H1 (cell line): ENCODE measurements around the gene TTC28. TPM values are rescaled to one million over a fixed set of nuclear protein-coding genes. Genes with fewer than 3 reads are reported as not detected.

Experiments used
- CTCF ChIA-PET: fragments of 300-600 bp; sonication (Branson Sonifier 250); formaldehyde crosslinking; loops from one replicate; lab custom pipeline; 2021; ENCODE audit not compliant: partially characterized antibody; lab: Charles Lee
- POLR2A ChIA-PET: fragments of 300-600 bp; sonication (Branson Sonifier 250); formaldehyde crosslinking; loops from one replicate; lab custom pipeline; 2021; ENCODE audit warnings: inconsistent platforms; ENCODE audit not compliant: partially characterized antibody; lab: Charles Lee
- DNase-seq, 2 experiments: peaks; one replicate each; pipeline versions ENCODE4 v3.0.0 to v3.0.0-alpha.2; 2010 to 2022; ENCODE audit warnings: low spot score in 2 of 2, low read depth in 1 of 2, mixed read lengths in 1 of 2
- FAIRE-seq: peaks from 2 replicates; lab custom pipeline; 2011; peaks lifted over from hg19 to GRCh38; lab: Jason Lieb, UNC
- H2AFZ ChIP-seq: 2 replicates; pipeline ENCODE4 v1.8.1; 2012; ENCODE audit warnings: low read length, inconsistent platforms
- H2AK5ac ChIP-seq: 2 replicates; pipeline ENCODE4 v1.6.1; 2013; ENCODE audit warnings: low read depth, low read length
- H2BK120ac ChIP-seq: replicated peaks from 2 replicates; pipeline ENCODE3; 2013; ENCODE audit warnings: low read depth, low read length, inconsistent platforms
- H2BK12ac ChIP-seq: 2 replicates; pipeline ENCODE4 v1.6.1; 2013; ENCODE audit warnings: low read depth, low read length
- H2BK15ac ChIP-seq: 2 replicates; pipeline ENCODE4 v1.6.1; 2013; ENCODE audit warnings: low read length
- H2BK20ac ChIP-seq: 2 replicates; pipeline ENCODE4 v1.6.1; 2013; ENCODE audit warnings: low read length
- H2BK5ac ChIP-seq: 2 replicates; pipeline ENCODE4 v1.6.1; 2013; ENCODE audit warnings: low read depth, low read length
- H3K14ac ChIP-seq: 2 replicates; pipeline ENCODE4 v1.6.1; 2013; ENCODE audit warnings: inconsistent platforms; ENCODE audit not compliant: insufficient read length
- H3K18ac ChIP-seq: 2 replicates; pipeline ENCODE4 v1.6.1; 2013; ENCODE audit warnings: low read length; ENCODE audit errors: extremely low read depth
- H3K23ac ChIP-seq: 2 replicates; pipeline ENCODE4 v1.6.1; 2013; ENCODE audit warnings: inconsistent platforms; ENCODE audit not compliant: insufficient read length
- H3K23me2 ChIP-seq: 2 replicates; pipeline ENCODE4 v1.6.1; 2013; ENCODE audit warnings: low read depth, low read length
- H3K27ac ChIP-seq: 2 replicates; pipeline ENCODE4 v1.6.1; 2011; ENCODE audit warnings: low read depth, low read length, inconsistent platforms
- H3K27me3 ChIP-seq, 4 experiments: replicated peaks in 1 of 4; 1 replicate in 1 of 4; 2 replicates in 3 of 4; pipeline versions ENCODE4 v1.6.1 to v1.8.1; 2011 to 2013; ENCODE audit warnings: low read length in 3 of 4, mild to moderate bottlenecking in 3 of 4, inconsistent platforms in 2 of 4, mixed read lengths in 2 of 4, moderate library complexity in 1 of 4; ENCODE audit not compliant: control insufficient read depth in 3 of 4, insufficient read depth in 3 of 4; ENCODE audit errors: extremely low read depth in 1 of 4
- H3K36me3 ChIP-seq, 4 experiments: 2 replicates each; pipeline versions ENCODE4 v1.6.1 to v1.8.1; 2011 to 2013; ENCODE audit warnings: mild to moderate bottlenecking in 4 of 4, low read length in 3 of 4, moderate library complexity in 2 of 4, control low read depth in 1 of 4, inconsistent platforms in 1 of 4; ENCODE audit not compliant: insufficient read depth in 4 of 4, control insufficient read depth in 2 of 4
- H3K4ac ChIP-seq: replicated peaks from 2 replicates; pipeline ENCODE3; 2013; ENCODE audit warnings: low read length, low read depth, mixed read lengths, inconsistent platforms; ENCODE audit not compliant: insufficient read length
- H3K4me1 ChIP-seq, 4 experiments: replicated peaks in 1 of 4; 1 replicate in 1 of 4; 2 replicates in 3 of 4; pipeline versions ENCODE4 v1.6.1 to v1.8.1; 2011 to 2013; ENCODE audit warnings: low read length in 3 of 4, inconsistent platforms in 2 of 4, mixed read lengths in 1 of 4; ENCODE audit not compliant: insufficient read depth in 4 of 4, control insufficient read depth in 3 of 4
- H3K4me2 ChIP-seq, 2 experiments: 2 replicates each; pipeline versions ENCODE4 v1.6.1 to v1.8.1; 2011 to 2013; ENCODE audit warnings: low read depth in 2 of 2, low read length in 2 of 2, control low read depth in 1 of 2, inconsistent platforms in 1 of 2, mild to moderate bottlenecking in 1 of 2; ENCODE audit not compliant: insufficient read depth in 1 of 2
- H3K4me3 ChIP-seq, 4 experiments: fragments of 200-600, 300-600 bp in 1 of 4; sonication (generic), shearing (Covaris generic), sonication (Bioruptor Twin) in 1 of 4; 2 replicates each; pipeline versions ENCODE4 v1.5.1 to v1.8.1; 2011 to 2016; ENCODE audit warnings: low read length in 4 of 4, low read depth in 3 of 4, control low read depth in 2 of 4, inconsistent platforms in 2 of 4, mild to moderate bottlenecking in 2 of 4, mixed read lengths in 1 of 4, moderate library complexity in 1 of 4; ENCODE audit not compliant: insufficient read depth in 2 of 4; ENCODE audit errors: extremely low read depth in 1 of 4
- H3K56ac ChIP-seq: replicated peaks from 2 replicates; pipeline ENCODE3; 2013; ENCODE audit warnings: low read depth, mild to moderate bottlenecking, mixed read lengths, low read length, inconsistent platforms; ENCODE audit not compliant: insufficient read length
- H3K79me1 ChIP-seq: 2 replicates; pipeline ENCODE4 v1.6.1; 2013; ENCODE audit warnings: low read depth, low read length, control low read depth
- H3K79me2 ChIP-seq, 2 experiments: 2 replicates each; pipeline versions ENCODE4 v1.6.1 to v1.8.1; 2012 to 2013; ENCODE audit warnings: low read length in 2 of 2, mild to moderate bottlenecking in 2 of 2, inconsistent platforms in 1 of 2; ENCODE audit not compliant: insufficient read depth in 2 of 2, control insufficient read depth in 1 of 2
- H3K9ac ChIP-seq, 4 experiments: replicated peaks in 1 of 4; 1 replicate in 1 of 4; 2 replicates in 3 of 4; pipeline versions ENCODE4 v1.6.1 to v1.8.1; 2011 to 2013; ENCODE audit warnings: low read depth in 3 of 4, low read length in 3 of 4, control low read depth in 2 of 4, mild to moderate bottlenecking in 2 of 4, moderate library complexity in 2 of 4, inconsistent platforms in 1 of 4; ENCODE audit errors: extremely low read depth in 1 of 4
- H3K9me3 ChIP-seq, 2 experiments: 2 replicates each; pipeline versions ENCODE4 v1.6.1 to v1.8.1; 2012 to 2013; ENCODE audit warnings: mild to moderate bottlenecking in 2 of 2, moderate library complexity in 2 of 2, control low read depth in 1 of 2, inconsistent platforms in 1 of 2, low read depth in 1 of 2, low read length in 1 of 2, mixed read lengths in 1 of 2; ENCODE audit not compliant: insufficient read depth in 2 of 2
- H4K20me1 ChIP-seq, 2 experiments: replicated peaks in 1 of 2; 2 replicates each; pipeline versions ENCODE3 to v1.8.1; 2011 to 2013; ENCODE audit warnings: inconsistent platforms in 2 of 2, low read length in 2 of 2, mild to moderate bottlenecking in 1 of 2; ENCODE audit not compliant: insufficient read depth in 2 of 2, control insufficient read depth in 1 of 2
- H4K5ac ChIP-seq: 2 replicates; pipeline ENCODE4 v1.6.1; 2013; ENCODE audit warnings: low read length, low read depth, mixed read lengths, inconsistent platforms; ENCODE audit not compliant: insufficient read length
- H4K8ac ChIP-seq: 2 replicates; pipeline ENCODE4 v1.8.0; 2013; ENCODE audit warnings: mild to moderate bottlenecking, moderate library complexity, low read length, inconsistent platforms; ENCODE audit not compliant: insufficient read depth; ENCODE audit errors: extremely low read depth
- H4K91ac ChIP-seq: replicated peaks from 2 replicates; pipeline ENCODE3; 2013; ENCODE audit warnings: low read length, mixed read lengths, inconsistent platforms; ENCODE audit not compliant: insufficient read length
- BACH1 ChIP-seq: IDR thresholded peaks from 2 replicates; pipeline ENCODE4 v1.6.1; 2012; ENCODE audit warnings: low read length, improper control_type of control experiment
- CBX5 ChIP-seq: fragments of 300-800, 300-1000 bp; sonication (generic); IDR thresholded peaks from 2 replicates; pipeline ENCODE4 v1.7.1; 2016; ENCODE audit warnings: antibody characterized with exemption, low read length, low read depth
- CHD1 ChIP-seq: IDR thresholded peaks from 2 replicates; pipeline ENCODE4 v1.6.1; 2012; ENCODE audit warnings: low read depth, low read length, improper control_type of control experiment
- CTCF ChIP-seq, 3 experiments: IDR thresholded peaks; 1 replicate in 2 of 3; 2 replicates in 1 of 3; pipeline versions ENCODE4 v1.5.1 to v1.6.1; 2011; ENCODE audit warnings: low read length in 3 of 3, mild to moderate bottlenecking in 3 of 3, inconsistent platforms in 2 of 3, low read depth in 1 of 3, moderate library complexity in 1 of 3; ENCODE audit not compliant: insufficient read depth in 1 of 3; ENCODE audit errors: control extremely low read depth in 1 of 3
- HDAC6 ChIP-seq: IDR thresholded peaks from one replicate; pipeline ENCODE4 v1.7.1; 2012; ENCODE audit warnings: low read depth, mild to moderate bottlenecking, inconsistent platforms, low read length, moderate library complexity
- NRF1 ChIP-seq: IDR thresholded peaks from 2 replicates; pipeline ENCODE4 v1.6.1; 2011; ENCODE audit warnings: mild to moderate bottlenecking, low read depth, low read length, improper control_type of control experiment
- RAD21 ChIP-seq, 2 experiments: IDR thresholded peaks in 1 of 2; conservative IDR thresholded peaks in 1 of 2; 2 replicates each; pipeline ENCODE4 v1.6.1; 2011; ENCODE audit warnings: low read depth in 2 of 2, low read length in 2 of 2, improper control_type of control experiment in 1 of 2, inconsistent platforms in 1 of 2, mild to moderate bottlenecking in 1 of 2, moderate library complexity in 1 of 2
- SP1 ChIP-seq: IDR thresholded peaks from 2 replicates; pipeline ENCODE4 v1.6.1; 2011; ENCODE audit warnings: low read depth, low read length
- SRF ChIP-seq: IDR thresholded peaks from 2 replicates; pipeline ENCODE4 v1.6.1; 2011; ENCODE audit warnings: mild to moderate bottlenecking, low read depth, low read length, moderate library complexity
- SUZ12 ChIP-seq: fragments of 200-600 bp; sonication (generic); IDR thresholded peaks from 2 replicates; pipeline ENCODE4 v1.6.1; 2012; ENCODE audit warnings: mild to moderate bottlenecking, inconsistent platforms, low read length, moderate library complexity, mixed read lengths
- TEAD4 ChIP-seq: IDR thresholded peaks from 2 replicates; pipeline ENCODE4 v1.6.1; 2012; ENCODE audit warnings: low read depth, low read length, inconsistent platforms, mixed read lengths
- YY1 ChIP-seq: IDR thresholded peaks from 2 replicates; pipeline ENCODE4 v1.6.1; 2011; ENCODE audit warnings: low read depth, mild to moderate bottlenecking, low read length
- whole genome bisulfite sequencing, 2 experiments: shearing (Covaris generic) in 1 of 2; methylation state at CpG; one replicate each; pipeline versions ENCODE4 v1.1.6 to v1.1.7; 2013 to 2015; ENCODE audit warnings: low lambda C conversion rate in 2 of 2, mixed read lengths in 2 of 2, inconsistent platforms in 1 of 2, low coverage in 1 of 2, missing lambda C conversion rate in 1 of 2; ENCODE audit not compliant: insufficient replicate concordance in 2 of 2, insufficient coverage in 1 of 2, insufficient read length in 1 of 2; ENCODE audit errors: extremely low coverage in 1 of 2, missing lambda C conversion rate in 1 of 2; 5-methylcytosine and 5-hydroxymethylcytosine counted together
- polyA plus RNA-seq, 7 experiments: library from polyadenylated mRNA; depleted of rRNA in 3 of 7; stranded (reverse) in 5 of 7; unstranded in 2 of 7; fragments of >200 nt in 5 of 7; fragments of 200-250 nt in 2 of 7; gene quantifications; 1 replicate in 5 of 7; 2 replicates in 1 of 7; 4 replicates in 1 of 7; pipeline versions ENCODE4 v1.2.1 to v1.2.3, GENCODE V29; 2011 to 2013; ENCODE audit warnings: missing spikeins in 2 of 7, mixed read lengths in 2 of 7
- total RNA-seq: library from RNA; stranded (reverse); fragmentation: NEBNext Ultra II Directional; extraction: Animal tissue kit (Norgen Biotek cat#: 25700); gene quantifications from 2 replicates; pipeline ENCODE4 v1.2.1, GENCODE V29; 2021

TTC28 gene
- total and polyA plus RNA-seq, 2 of the 8 experiments (the other 6 are each of a cell fraction or from before 2014, with no cell fraction given) = 2.6 to 12.6 TPM

GRCh38 chr22:28232204-28232603, 447.4 kb downstream of the TTC28 start:
- H4K8ac ChIP-seq = no peak overlapping the region
- H3K27ac ChIP-seq = no peak overlapping the region
- H3K4me1 ChIP-seq = peaks cover 0 to 4% (median 1%) of the 10 kb centered on the region in 4 experiments; a peak in 5 of 7 replicates
- no peak overlapping the region for H4K5ac ChIP-seq
- H3K9ac ChIP-seq = no peak overlapping the region
- H4K20me1 ChIP-seq = no peaks in the 10 kb centered on the region
- H3K36me3 ChIP-seq = no peaks in the 10 kb centered on the region
- H2BK20ac ChIP-seq = no peak overlapping the region
- H3K79me2 ChIP-seq = no peaks in the 10 kb centered on the region
- H3K18ac ChIP-seq = no peak overlapping the region
- CTCF ChIA-PET = interaction anchor here (1.0 to 1.8 kb wide), 3 partner anchors 11 to 351 kb away, joined by 3 to 9 read pairs (median 3); no protein-coding TSS in a partner anchor
- FAIRE-seq (no peak), DNase-seq (no peak)
- WGBS, 2 experiments = 92% methylated on average over 3 of the region's 3 CpGs; no CpG with 5 or more reads in 1 of the 2 experiments
- no peaks in the 10 kb centered on the region for H3K23me2 ChIP-seq
- no peaks in the 10 kb centered on the region for H3K27me3 ChIP-seq
- no peak overlapping the region for H4K91ac ChIP-seq
- H3K4me2 ChIP-seq = no peak overlapping the region
- no peak overlapping the region for H2BK120ac ChIP-seq
- no peak overlapping the region for H2AK5ac ChIP-seq
- H3K14ac ChIP-seq = no peak overlapping the region
- no peak overlapping the region for H2AFZ ChIP-seq
- no peak overlapping the region for H3K23ac ChIP-seq
- H3K56ac ChIP-seq = no peak overlapping the region
- H3K4ac ChIP-seq = no peak overlapping the region
- no peaks in the 10 kb centered on the region; the same call in 1 of the 2 replicates for H3K79me1 ChIP-seq
- no peak overlapping the region for H2BK15ac ChIP-seq
- H2BK12ac ChIP-seq = no peak overlapping the region
- POLR2A ChIA-PET = interaction anchor here (0.6 kb wide), 1 partner anchor 188 kb away, joined by 3 read pairs; no protein-coding TSS in a partner anchor
- H3K4me3 ChIP-seq = no peak overlapping the region
- no peak overlapping the region for H2BK5ac ChIP-seq
- H3K9me3 ChIP-seq = no peaks in the 10 kb centered on the region
- TF ChIP-seq YY1 (no peak), SRF (no peak), SUZ12 (no peak), CHD1 (no peak), CTCF (IDR thresholded peaks at IDR 0.05; ENCODE audit: control extremely low read depth in 1 of 3, insufficient read depth in 1 of 3, low read depth in 1 of 3, low read length in 3 of 3) (no peak), NRF1 (no peak), BACH1 (no peak), SP1 (no peak), HDAC6 (no peak), TEAD4 (no peak), CBX5 (no peak), RAD21 (IDR thresholded peaks at IDR 0.05 in 1 of 2, conservative IDR thresholded peaks at IDR 0.05 in 1 of 2; ENCODE audit: low read depth in 2 of 2, low read length in 2 of 2) (no peak)
